C4-2B (cell line): Measurements from ENCODE around the gene SHISAL1.

ENCODE experiments used
- CTCF ChIP-seq: fragments of 450-650 bp; conservative IDR thresholded peaks from 2 replicates; pipeline ENCODE4 v1.5.1; 2017; ENCODE audit warnings: mild to moderate bottlenecking
- ZFX ChIP-seq: fragments of 450-650 bp; IDR thresholded peaks from 2 replicates; pipeline ENCODE4 v1.6.1; 2017

GRCh38 chr22:44206330-44206645 is 106.5 kb downstream of the SHISAL1 start:
- TF ChIP-seq CTCF: no peak
- TF ChIP-seq ZFX: no peak
